GM19193 (cell line): Measurements from ENCODE around the gene CTAGE1.

Experiments
- POLR2A ChIP-seq: IDR thresholded peaks from 4 replicates; pipeline ENCODE4 v1.6.1; 2011; ENCODE audit not compliant: insufficient read depth, insufficient read length; ENCODE audit errors: extremely low read depth

Gene CTAGE1

GRCh38 chr18:22417496-22418188, at the start of gene CTAGE1:
CTAGE1 (minus strand) TSS chr18:22417915; CDS start chr18:22417811, 104 bp downstream.
- TF ChIP-seq POLR2A, result no peak

- no peak for TF ChIP-seq POLR2A
Measured at GRCh38 chr18:22466608-22467395, 49.1 kb upstream of the CTAGE1 start.

GRCh38 chr18:22465859-22466457, 48.2 kb upstream of the CTAGE1 start:
- no peak for TF ChIP-seq POLR2A

- no peak for TF ChIP-seq POLR2A
Measured at GRCh38 chr18:22463076-22463475, 45.4 kb upstream of the CTAGE1 start.

GRCh38 chr18:22459491-22459890, 41.8 kb upstream of the CTAGE1 start:
- TF ChIP-seq POLR2A, result no peak

- TF ChIP-seq POLR2A, result no peak
Measured at GRCh38 chr18:22457524-22457923, 39.8 kb upstream of the CTAGE1 start.

GRCh38 chr18:22456547-22456946, 38.8 kb upstream of the CTAGE1 start:
- no peak for TF ChIP-seq POLR2A

GRCh38 chr18:22456116-22456480, 38.4 kb upstream of the CTAGE1 start:
- TF ChIP-seq POLR2A, result no peak

- no peak for TF ChIP-seq POLR2A
Measured at GRCh38 chr18:22455425-22456115, 37.9 kb upstream of the CTAGE1 start.

- TF ChIP-seq POLR2A, result no peak
Measured at GRCh38 chr18:22453315-22453714, 35.6 kb upstream of the CTAGE1 start.

GRCh38 chr18:22452226-22452668, 34.5 kb upstream of the CTAGE1 start:
- no peak for TF ChIP-seq POLR2A

- no peak for TF ChIP-seq POLR2A
Measured at GRCh38 chr18:22451796-22452195, 34.1 kb upstream of the CTAGE1 start.

GRCh38 chr18:22448238-22448637, 30.5 kb upstream of the CTAGE1 start:
- no peak for TF ChIP-seq POLR2A

- no peak for TF ChIP-seq POLR2A
Measured at GRCh38 chr18:22447792-22448191, 30.1 kb upstream of the CTAGE1 start.

GRCh38 chr18:22446911-22447310, 29.2 kb upstream of the CTAGE1 start:
- TF ChIP-seq POLR2A, result no peak
